ENCODE measurements around the gene LRRC2. TPM values are rescaled to one million over a fixed set of nuclear protein-coding genes. Genes with fewer than 3 reads are reported as not detected.

Gene LRRC2
- total RNA-seq, 1 experiment from 2014 or later = 2.6 TPM

DNA sequence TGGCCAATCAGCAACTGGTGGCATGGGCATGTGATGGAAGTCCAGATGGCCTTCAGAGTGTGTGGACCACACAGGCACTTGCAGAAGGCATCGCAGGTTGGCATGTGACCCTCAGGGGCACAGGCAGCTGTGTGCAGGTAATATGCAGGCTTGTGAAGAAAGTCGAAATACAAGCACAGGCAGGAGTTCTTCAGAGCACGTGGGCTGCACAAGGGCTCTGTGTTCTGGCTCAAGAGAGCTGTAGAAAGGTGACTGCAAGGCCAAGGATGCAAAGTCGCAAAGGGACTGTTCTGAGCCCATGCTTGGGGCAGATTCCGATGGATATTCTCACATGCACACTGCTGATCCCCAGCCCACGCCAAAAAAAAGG, 8.3 kb downstream of the LRRC2 start:
- peaks cover 19 to 30% of the 10 kb centered on the region in 2 experiments for H3K9me3 Mint-ChIP-seq
- Histone ChIP-seq H3K79me1 (ENCODE audit: insufficient read depth, low read depth, low read length, poor library complexity, severe bottlenecking) (no peaks in the 10 kb centered on the region), H2AK5ac (ENCODE audit: insufficient read length, low read length) (no peak overlapping the region), H3K18ac (ENCODE audit: insufficient read length, low read depth, low read length) (no peak overlapping the region), H2BK120ac (ENCODE audit: low read depth, low read length, poor library complexity, severe bottlenecking) (no peak overlapping the region), H3K23ac (ENCODE audit: insufficient read length, low read depth, low read length) (no peak overlapping the region), H3T11ph (ENCODE audit: low read length) (no peak overlapping the region), H3K9me3 (ENCODE audit: control insufficient read depth, low read depth, low read length) (no peaks in the 10 kb centered on the region), H3K4ac (ENCODE audit: low read depth, low read length) (no peak overlapping the region), H3K27me3 (ENCODE audit: insufficient read depth, low read length) (no peaks in the 10 kb centered on the region), H4K20me1 (ENCODE audit: control insufficient read depth, insufficient read depth, insufficient read length) (no peaks in the 10 kb centered on the region), H2BK12ac (ENCODE audit: insufficient read length, low read depth, low read length) (no peak overlapping the region), H3K27ac (ENCODE audit: insufficient read length, low read depth, low read length) (no peak overlapping the region), H4K8ac (replicated peaks; ENCODE audit: insufficient read length, low read depth, low read length) (no peak overlapping the region), H2BK5ac (ENCODE audit: insufficient read length, low read length) (no peak overlapping the region), H3K56ac (ENCODE audit: insufficient read length, low read depth, low read length) (no peak overlapping the region), H3K4me1 (ENCODE audit: insufficient read depth, low read length) (peaks cover 5% of the 10 kb centered on the region; the same call in 1 of the 2 replicates), H2BK15ac (ENCODE audit: low read depth, low read length) (no peak overlapping the region), H3K9ac (ENCODE audit: extremely low read depth, insufficient read length, low read length) (no peak overlapping the region), H4K91ac (ENCODE audit: insufficient read length, low read depth, low read length) (no peak overlapping the region), H4K5ac (ENCODE audit: insufficient read length, low read depth, low read length) (no peak overlapping the region), H2BK20ac (ENCODE audit: low read depth, low read length, poor library complexity, severe bottlenecking) (no peak overlapping the region), H3K79me2 (ENCODE audit: insufficient read depth, low read length) (no peaks in the 10 kb centered on the region), H3K23me2 (ENCODE audit: insufficient read length, low read depth, low read length, poor library complexity, severe bottlenecking) (peaks cover 2% of the 10 kb centered on the region), H3K14ac (ENCODE audit: insufficient read depth, low read length) (no peak overlapping the region), H3K4me2 (ENCODE audit: insufficient read depth, insufficient read length, low read length) (no peak overlapping the region), H2AFZ (ENCODE audit: low read length) (no peak overlapping the region)
- H3K4me1 Mint-ChIP-seq = peaks cover 46 to 52% of the 10 kb centered on the region in 2 experiments
- TF ChIP-seq, protein P1, sequence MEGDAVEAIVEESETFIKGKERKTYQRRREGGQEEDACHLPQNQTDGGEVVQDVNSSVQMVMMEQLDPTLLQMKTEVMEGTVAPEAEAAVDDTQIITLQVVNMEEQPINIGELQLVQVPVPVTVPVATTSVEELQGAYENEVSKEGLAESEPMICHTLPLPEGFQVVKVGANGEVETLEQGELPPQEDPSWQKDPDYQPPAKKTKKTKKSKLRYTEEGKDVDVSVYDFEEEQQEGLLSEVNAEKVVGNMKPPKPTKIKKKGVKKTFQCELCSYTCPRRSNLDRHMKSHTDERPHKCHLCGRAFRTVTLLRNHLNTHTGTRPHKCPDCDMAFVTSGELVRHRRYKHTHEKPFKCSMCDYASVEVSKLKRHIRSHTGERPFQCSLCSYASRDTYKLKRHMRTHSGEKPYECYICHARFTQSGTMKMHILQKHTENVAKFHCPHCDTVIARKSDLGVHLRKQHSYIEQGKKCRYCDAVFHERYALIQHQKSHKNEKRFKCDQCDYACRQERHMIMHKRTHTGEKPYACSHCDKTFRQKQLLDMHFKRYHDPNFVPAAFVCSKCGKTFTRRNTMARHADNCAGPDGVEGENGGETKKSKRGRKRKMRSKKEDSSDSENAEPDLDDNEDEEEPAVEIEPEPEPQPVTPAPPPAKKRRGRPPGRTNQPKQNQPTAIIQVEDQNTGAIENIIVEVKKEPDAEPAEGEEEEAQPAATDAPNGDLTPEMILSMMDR (conservative IDR thresholded peaks at IDR 0.05) = no peak
- no peaks in the 10 kb centered on the region; the same call in 1 of the 2 replicates for H3K27me3 Mint-ChIP-seq (ENCODE audit: low read depth)
- no CpG with 5 or more reads among the region's 6 CpGs for WGBS (ENCODE audit: extremely low coverage, insufficient read length, low lambda C conversion rate)
- H3K4me3 Mint-ChIP-seq = no peak overlapping the region
- no peak overlapping the region; a peak in 1 of 7 replicates for H3K27ac Mint-ChIP-seq
- H3K36me3 Mint-ChIP-seq (ENCODE audit: insufficient read depth in 1 of 3, low read depth in 3 of 3) = peaks cover 8 to 29% (median 16%) of the 10 kb centered on the region in 3 experiments
- DNase-seq = no peak
